Measurements from ENCODE around the gene GJB6.

The GJB6 gene

GRCh38 chr13:20227288-20227687 lies 4.8 kb downstream of the GJB6 start:
- no peak for DNase-seq (ENCODE audit: low read depth)

GRCh38 chr13:20222553-20222952 lies 9.6 kb downstream of the GJB6 start:
- DNase-seq (ENCODE audit: low read depth) = no peak

- no peak for DNase-seq (ENCODE audit: low read depth)
Observed at GRCh38 chr13:20221772-20222171, 10.3 kb downstream of the GJB6 start.

DNA sequence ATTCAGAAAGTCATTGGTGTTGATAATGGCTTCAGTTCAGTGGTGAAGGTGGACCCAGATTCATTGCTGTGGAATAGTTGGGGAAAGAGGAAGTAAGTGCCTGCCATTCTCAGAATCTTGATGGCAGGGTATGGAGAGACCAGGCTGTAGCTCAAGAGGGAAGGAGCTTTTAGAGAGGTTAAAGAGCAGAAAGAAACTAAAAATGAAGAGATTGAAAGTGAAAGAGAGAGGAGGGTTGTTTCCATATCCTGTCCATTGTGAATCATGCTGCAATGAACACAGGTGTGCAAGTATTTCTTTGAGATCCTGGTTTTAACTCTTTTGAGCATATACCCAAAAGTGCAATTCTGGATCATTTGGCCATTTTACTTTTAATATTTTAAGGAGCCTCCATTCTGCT lies 12.5 kb downstream of the GJB6 start:
- DNase-seq (ENCODE audit: low read depth) = no peak

GRCh38 chr13:20217168-20217567 lies 15.0 kb downstream of the GJB6 start:
- DNase-seq (ENCODE audit: low read depth) = no peak

GRCh38 chr13:20209948-20210347 lies 22.2 kb downstream of the GJB6 start:
- no peak for DNase-seq (ENCODE audit: low read depth)

DNA sequence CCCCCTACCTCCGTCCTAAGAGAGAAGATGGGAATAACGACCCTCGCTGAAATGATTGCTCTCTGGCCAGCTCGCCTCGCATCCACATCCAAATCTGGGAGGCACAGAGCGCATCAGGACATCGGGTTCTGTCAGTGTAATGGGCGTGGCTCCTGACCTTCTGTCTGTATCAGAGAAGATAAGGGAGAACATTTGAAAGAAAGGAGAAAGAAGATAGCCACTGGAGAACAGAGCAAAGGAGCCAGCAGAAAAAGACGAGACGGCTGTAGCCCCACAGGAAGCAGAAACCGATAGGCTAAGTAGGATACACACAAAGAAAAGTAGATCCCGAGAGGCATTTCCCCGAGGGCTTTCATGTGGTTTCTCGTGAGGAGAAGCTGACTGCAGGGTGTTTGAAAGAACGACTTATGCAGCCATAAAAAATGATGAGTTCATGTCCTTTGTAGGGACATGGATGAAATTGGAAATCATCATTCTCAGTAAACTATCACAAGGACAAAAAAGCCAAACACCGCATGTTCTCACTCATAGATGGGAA lies 25.4 kb downstream of the GJB6 start:
- DNase-seq (ENCODE audit: low read depth) = no peak

GRCh38 chr13:20206065-20206697 lies 25.9 kb downstream of the GJB6 start:
- DNase-seq (ENCODE audit: low read depth) = no peak

GRCh38 chr13:20198781-20199180 lies 33.3 kb downstream of the GJB6 start:
- DNase-seq (ENCODE audit: low read depth) = no peak

GRCh38 chr13:20197361-20197834 lies 34.7 kb downstream of the GJB6 start:
- DNase-seq (ENCODE audit: low read depth) = no peak

- no peak for DNase-seq (ENCODE audit: low read depth)
Observed at GRCh38 chr13:20195801-20196200, 36.3 kb downstream of the GJB6 start.

GRCh38 chr13:20193907-20194631 lies 38.0 kb downstream of the GJB6 start:
- DNase-seq (ENCODE audit: low read depth) = no peak

GRCh38 chr13:20193162-20193906 lies 38.8 kb downstream of the GJB6 start:
- no peak for DNase-seq (ENCODE audit: low read depth)

DNA sequence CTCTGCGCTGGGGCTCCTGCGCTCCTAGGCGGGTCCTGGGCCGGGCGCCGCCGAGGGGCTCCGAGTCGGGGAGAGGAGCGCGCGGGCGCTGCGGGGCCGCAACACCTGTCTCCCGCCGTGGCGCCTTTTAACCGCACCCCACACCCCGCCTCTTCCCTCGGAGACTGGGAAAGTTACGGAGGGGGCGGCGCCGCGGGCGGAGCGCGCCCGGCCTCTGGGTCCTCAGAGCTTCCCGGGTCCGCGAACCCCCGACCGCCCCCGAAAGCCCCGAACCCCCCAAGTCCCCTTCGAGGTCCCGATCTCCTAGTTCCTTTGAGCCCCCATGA lies 39.3 kb downstream of the GJB6 start, which contains the start of gene GJB2:
Gene GJB2, minus strand, starts transcription at position 103 of the 326 bp plus-strand sequence. CDS start 3,357 bp downstream, outside the sequence.
- DNase-seq (ENCODE audit: low read depth) = no peak

- no peak for DNase-seq (ENCODE audit: low read depth)
Observed at GRCh38 chr13:20192158-20192835, 39.8 kb downstream of the GJB6 start.

- no peak for DNase-seq (ENCODE audit: low read depth)
Observed at GRCh38 chr13:20191311-20192157, 40.6 kb downstream of the GJB6 start.

- no peak for DNase-seq (ENCODE audit: low read depth)
Observed at GRCh38 chr13:20190481-20191310, 41.4 kb downstream of the GJB6 start.

DNA sequence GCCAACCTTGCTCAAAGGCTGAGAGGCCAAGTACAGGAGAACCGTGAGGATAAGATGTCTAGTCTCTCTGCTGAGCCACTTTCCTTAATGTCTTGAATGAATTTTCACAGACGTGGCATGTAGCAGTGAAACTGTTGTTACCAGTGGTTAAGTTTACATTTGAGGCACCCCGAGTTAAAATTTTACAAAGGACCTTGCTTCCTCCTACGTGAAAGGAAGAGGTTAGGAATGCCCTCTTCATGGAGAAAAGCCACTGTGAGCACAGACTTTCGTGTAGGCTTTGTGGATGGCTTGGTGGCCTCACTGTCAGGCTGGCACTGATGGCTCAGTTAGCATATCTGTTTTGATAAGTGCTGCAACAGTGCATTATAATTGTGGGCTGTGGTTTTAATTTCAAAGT lies 42.0 kb downstream of the GJB6 start:
- DNase-seq (ENCODE audit: low read depth) = no peak

- no peak for DNase-seq (ENCODE audit: low read depth)
Observed at GRCh38 chr13:20188667-20189553, 43.2 kb downstream of the GJB6 start.
